PFSK-1 (cell line): Measurements from ENCODE around the gene ADSL.

Source experiments
- POLR2AphosphoS5 ChIP-seq: IDR thresholded peaks from 2 replicates; pipeline ENCODE4 v1.6.1; 2012; ENCODE audit warnings: low read depth, mild to moderate bottlenecking, control low read depth, low read length, moderate library complexity
- SIN3A ChIP-seq: IDR thresholded peaks from 2 replicates; pipeline ENCODE4 v1.6.1; 2012; ENCODE audit warnings: mild to moderate bottlenecking, low read length, moderate library complexity, borderline replicate concordance; ENCODE audit not compliant: insufficient read depth

DNA sequence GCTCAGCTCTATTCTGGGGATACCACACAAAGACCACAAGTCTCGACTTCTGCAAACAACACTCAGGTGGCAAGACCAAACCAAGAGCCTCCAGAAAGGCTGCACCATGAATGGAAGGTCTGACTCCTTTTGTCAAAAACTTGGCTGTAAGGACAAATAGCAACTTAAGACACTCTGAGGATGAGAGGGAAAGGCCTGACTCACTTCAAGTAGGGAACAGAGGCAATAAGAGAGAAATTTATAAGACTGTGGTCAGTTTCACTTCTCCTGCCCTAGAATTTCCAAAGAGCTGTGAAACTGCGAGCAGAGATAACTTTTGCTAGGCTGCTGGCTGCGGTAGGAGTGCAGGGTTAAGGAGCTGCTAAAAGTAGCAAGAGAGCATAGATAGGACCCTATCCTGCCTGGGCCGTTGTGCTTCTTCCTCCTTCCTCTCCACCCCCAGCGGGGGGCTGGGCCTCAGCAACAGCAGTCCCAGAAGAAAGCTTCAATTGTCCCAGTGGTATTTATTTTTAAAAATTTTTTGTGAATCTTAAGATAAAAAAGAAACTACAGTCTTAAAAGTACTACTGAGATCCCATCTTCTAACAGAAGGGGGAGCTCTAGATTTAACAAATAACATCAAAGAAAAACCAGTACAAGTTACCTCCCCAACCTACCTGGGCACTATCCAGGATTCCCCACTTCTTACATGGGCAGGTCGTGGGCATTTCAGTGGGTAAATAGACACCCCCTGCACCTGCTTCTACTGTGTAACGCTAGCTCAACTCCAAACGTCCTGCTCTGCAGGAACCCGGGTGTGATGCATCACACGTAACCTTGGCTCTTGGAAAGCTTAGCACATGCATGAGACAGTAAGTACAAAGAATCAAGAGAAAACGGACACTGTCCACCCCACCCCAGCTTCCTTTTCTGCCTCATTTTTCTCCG, 90.5 kb downstream of the ADSL start:
- TF ChIP-seq SIN3A (no peak), POLR2AphosphoS5 (no peak)
